Mesendoderm (in vitro differentiated cells): Measurements from ENCODE around the gene PDGFB.

Source experiments
- DNase-seq: peaks from one replicate; pipeline ENCODE4 v3.0.0; 2013
- H2AK5ac ChIP-seq: 2 replicates; pipeline ENCODE4 v1.6.1; 2013; ENCODE audit warnings: low read length, inconsistent platforms
- H2BK120ac ChIP-seq: 2 replicates; pipeline ENCODE4 v1.6.1; 2013; ENCODE audit warnings: low read depth, mild to moderate bottlenecking, low read length, moderate library complexity, mixed read lengths
- H2BK15ac ChIP-seq: replicated peaks from 2 replicates; pipeline ENCODE4 v1.6.1; 2013; ENCODE audit warnings: low read depth, mild to moderate bottlenecking, moderate library complexity
- H2BK5ac ChIP-seq: 2 replicates; pipeline ENCODE4 v1.6.1; 2013; ENCODE audit warnings: low read length, inconsistent platforms
- H3K18ac ChIP-seq: 2 replicates; pipeline ENCODE4 v1.6.1; 2013; ENCODE audit warnings: mild to moderate bottlenecking, low read length, mixed read lengths
- H3K23ac ChIP-seq: one replicate; pipeline ENCODE4 v1.6.1; 2013; ENCODE audit warnings: low read length
- H3K27ac ChIP-seq: 2 replicates; pipeline ENCODE4 v1.5.1; 2013; ENCODE audit warnings: low read depth, mild to moderate bottlenecking, inconsistent platforms, low read length, moderate library complexity
- H3K27me3 ChIP-seq: 2 replicates; pipeline ENCODE4 v1.6.1; 2013; ENCODE audit warnings: low read length, control low read depth, mild to moderate bottlenecking, inconsistent platforms; ENCODE audit not compliant: insufficient read depth, poor library complexity
- H3K36me3 ChIP-seq: 2 replicates; pipeline ENCODE4 v1.6.1; 2013; ENCODE audit warnings: low read length, inconsistent platforms; ENCODE audit not compliant: control insufficient read depth, insufficient read depth
- H3K4ac ChIP-seq: one replicate; pipeline ENCODE4 v1.6.1; 2013; ENCODE audit warnings: low read depth, mild to moderate bottlenecking, low read length, moderate library complexity
- H3K4me1 ChIP-seq: 2 replicates; pipeline ENCODE4 v1.6.1; 2013; ENCODE audit warnings: low read depth, low read length, inconsistent platforms; ENCODE audit not compliant: control insufficient read depth
- H3K4me2 ChIP-seq: 2 replicates; pipeline ENCODE4 v1.6.1; 2013; ENCODE audit warnings: low read length
- H3K4me3 ChIP-seq: 2 replicates; pipeline ENCODE4 v1.5.1; 2013; ENCODE audit warnings: mild to moderate bottlenecking, low read length
- H3K56ac ChIP-seq: one replicate; pipeline ENCODE4 v1.6.1; 2013; ENCODE audit warnings: low read length
- H3K79me1 ChIP-seq: 2 replicates; pipeline ENCODE4 v1.6.1; 2013; ENCODE audit warnings: low read length, inconsistent platforms
- H3K79me2 ChIP-seq: 2 replicates; pipeline ENCODE4 v1.6.1; 2013; ENCODE audit warnings: mild to moderate bottlenecking, low read length; ENCODE audit not compliant: control insufficient read depth, insufficient read depth
- H3K9ac ChIP-seq: 2 replicates; pipeline ENCODE4 v1.6.1; 2013; ENCODE audit warnings: low read length, inconsistent platforms
- H4K5ac ChIP-seq: one replicate; pipeline ENCODE4 v1.6.1; 2013; ENCODE audit warnings: low read length
- H4K8ac ChIP-seq: one replicate; pipeline ENCODE4 v1.6.1; 2013; ENCODE audit warnings: low read depth, mild to moderate bottlenecking, control low read depth, low read length, moderate library complexity
- WGBS: extraction: QIAGEN DNeasy Blood & Tissue Kit; methylation state at CpG from one replicate; pipeline ENCODE4 v1.1.7; 2013; ENCODE audit warnings: low lambda C conversion rate, missing lambda C conversion rate; ENCODE audit not compliant: insufficient coverage; ENCODE audit errors: extremely low coverage; 5-methylcytosine and 5-hydroxymethylcytosine counted together

Gene PDGFB

DNA sequence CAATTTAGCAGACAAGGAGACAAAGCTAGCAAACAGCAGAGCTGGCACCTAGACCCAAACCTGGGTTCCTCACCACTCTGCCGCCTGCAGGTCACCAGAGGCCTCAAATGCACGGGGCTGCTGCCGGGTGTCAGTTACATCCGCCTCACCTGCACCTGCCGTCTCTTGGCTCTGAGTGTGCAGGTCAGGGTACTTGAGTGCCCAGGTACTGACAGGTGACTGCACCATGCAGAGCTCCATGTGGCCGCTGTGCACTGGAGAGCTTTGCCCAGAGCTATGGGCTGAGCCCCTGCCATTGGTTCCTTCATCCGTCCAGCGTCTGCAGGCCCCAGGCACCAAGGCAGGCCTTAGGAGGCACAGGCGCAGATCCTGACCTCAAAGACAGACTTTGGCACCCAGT is 35.0 kb downstream of the PDGFB start:
- no CpG with 5 or more reads among the region's 9 CpGs for WGBS

DNA sequence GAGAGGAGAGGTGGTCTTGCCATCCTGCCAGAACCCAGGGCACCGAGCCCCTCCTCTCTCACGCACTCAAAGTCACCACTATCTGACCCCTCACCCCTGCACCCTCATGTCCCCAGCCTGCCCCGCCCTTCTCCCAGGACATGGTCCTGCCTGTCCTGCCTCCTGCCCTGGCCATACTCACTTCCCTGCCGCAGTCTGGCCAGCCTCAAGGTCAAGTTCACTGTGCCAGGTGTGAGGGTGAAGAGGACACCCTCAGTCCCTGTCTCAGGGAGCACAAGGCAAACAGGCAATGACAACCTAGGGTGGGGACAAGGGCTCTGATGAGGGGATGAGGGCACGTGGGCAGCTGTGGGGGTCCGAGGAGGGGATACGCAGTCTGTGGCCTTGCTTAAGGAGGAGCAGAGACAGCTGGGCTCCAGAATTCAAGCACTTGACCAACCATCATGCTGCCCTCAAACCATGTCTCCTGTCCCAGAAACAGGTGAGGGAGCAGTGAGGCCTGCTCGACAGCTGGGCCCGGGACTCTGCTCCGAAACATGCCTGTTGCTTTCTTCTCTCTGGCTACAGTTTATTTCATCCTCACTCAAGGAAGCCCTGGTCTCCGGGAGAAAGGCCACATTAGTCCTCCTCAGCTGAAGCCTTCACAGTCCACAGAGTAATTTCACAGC is 36.6 kb downstream of the PDGFB start:
- H3K9ac ChIP-seq = no peak overlapping the region
- no peak overlapping the region for H4K5ac ChIP-seq
- H3K4me3 ChIP-seq = no peak overlapping the region
- H3K79me1 ChIP-seq = no peaks in the 10 kb centered on the region
- H3K23ac ChIP-seq = no peak overlapping the region
- no peak overlapping the region for H3K4me2 ChIP-seq
- H3K4me1 ChIP-seq = peaks cover 2% of the 10 kb centered on the region
- no peak overlapping the region for H2BK5ac ChIP-seq
- H3K27me3 ChIP-seq = no peaks in the 10 kb centered on the region
- H4K8ac ChIP-seq = no peak overlapping the region
- H3K18ac ChIP-seq = no peak overlapping the region
- no peaks in the 10 kb centered on the region for H3K36me3 ChIP-seq
- H2BK120ac ChIP-seq = no peak overlapping the region
- H3K56ac ChIP-seq = peak overlapping the region; percentile 30
- WGBS = no CpG with 5 or more reads among the region's 11 CpGs
- no peak overlapping the region for H3K27ac ChIP-seq
- DNase-seq = no peak
- H2AK5ac ChIP-seq = no peak overlapping the region
- H3K79me2 ChIP-seq = no peaks in the 10 kb centered on the region
- H3K4ac ChIP-seq = no peak overlapping the region
- H2BK15ac ChIP-seq = no peak overlapping the region

More for the DNA sequence above, 35.0 kb downstream of the PDGFB start:
- Histone ChIP-seq H3K9ac (no peak overlapping the region), H3K4me2 (no peak overlapping the region), H3K79me2 (no peaks in the 10 kb centered on the region), H2BK120ac (no peak overlapping the region), H3K36me3 (no peaks in the 10 kb centered on the region), H3K56ac (no peak overlapping the region), H3K27me3 (no peaks in the 10 kb centered on the region), H2BK15ac (no peak overlapping the region), H3K4ac (no peak overlapping the region), H3K23ac (no peak overlapping the region), H3K18ac (no peak overlapping the region), H2AK5ac (no peak overlapping the region), H4K5ac (no peak overlapping the region), H2BK5ac (no peak overlapping the region), H3K79me1 (no peaks in the 10 kb centered on the region), H3K27ac (no peak overlapping the region), H3K4me1 (peaks cover 3% of the 10 kb centered on the region), H3K4me3 (no peak overlapping the region), H4K8ac (no peak overlapping the region)
- no peak for DNase-seq

GRCh38 chr22:39207141-39208012 is 37.4 kb downstream of the PDGFB start:
- Histone ChIP-seq H4K8ac (no peak overlapping the region), H2BK5ac (no peak overlapping the region), H2AK5ac (no peak overlapping the region), H2BK15ac (no peak overlapping the region), H3K27me3 (no peaks in the 10 kb centered on the region), H2BK120ac (no peak overlapping the region), H3K79me1 (no peaks in the 10 kb centered on the region), H4K5ac (no peak overlapping the region), H3K79me2 (no peaks in the 10 kb centered on the region), H3K27ac (no peak overlapping the region), H3K56ac (no peak overlapping the region), H3K9ac (no peak overlapping the region), H3K4me3 (no peak overlapping the region), H3K36me3 (no peaks in the 10 kb centered on the region), H3K4ac (no peak overlapping the region), H3K4me1 (no peaks in the 10 kb centered on the region), H3K23ac (no peak overlapping the region), H3K18ac (no peak overlapping the region), H3K4me2 (no peak overlapping the region)
- no CpG with 5 or more reads among the region's 15 CpGs for WGBS
- no peak for DNase-seq

DNA sequence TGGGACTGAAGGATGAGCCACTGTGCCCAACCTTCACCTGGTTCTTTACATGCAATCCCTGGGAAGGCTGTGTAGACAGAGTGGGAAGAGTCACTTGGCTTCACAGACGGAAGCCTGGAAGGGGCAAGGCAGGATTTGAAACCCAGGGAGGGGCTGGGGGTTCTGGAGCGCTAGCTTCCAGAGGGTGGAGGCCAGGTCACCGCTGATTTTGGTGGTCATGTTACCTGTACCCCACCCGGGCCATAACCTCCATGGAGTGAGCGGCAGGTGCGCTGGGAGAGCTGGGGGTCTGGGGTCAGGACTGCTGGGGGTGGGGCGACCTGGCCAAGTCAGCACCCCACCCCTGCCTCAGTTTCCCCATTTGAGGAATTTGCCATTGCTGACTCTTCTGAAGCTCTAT is 38.3 kb downstream of the PDGFB start:
- no peaks in the 10 kb centered on the region for H3K27me3 ChIP-seq
- H3K9ac ChIP-seq = no peak overlapping the region
- no peak overlapping the region for H2AK5ac ChIP-seq
- H3K18ac ChIP-seq = no peak overlapping the region
- no peak overlapping the region for H3K56ac ChIP-seq
- no peak overlapping the region for H3K23ac ChIP-seq
- no peak overlapping the region for H4K5ac ChIP-seq
- no peak overlapping the region for H3K4ac ChIP-seq
- H3K79me1 ChIP-seq = no peaks in the 10 kb centered on the region
- no peak overlapping the region for H3K4me2 ChIP-seq
- H3K4me1 ChIP-seq = no peaks in the 10 kb centered on the region
- H2BK5ac ChIP-seq = no peak overlapping the region
- no peak overlapping the region for H3K27ac ChIP-seq
- no CpG with 5 or more reads among the region's 7 CpGs for WGBS
- no peak overlapping the region for H3K4me3 ChIP-seq
- H3K36me3 ChIP-seq = no peaks in the 10 kb centered on the region
- H4K8ac ChIP-seq = no peak overlapping the region
- no peak overlapping the region for H2BK15ac ChIP-seq
- no peak for DNase-seq
- no peak overlapping the region for H2BK120ac ChIP-seq
- no peaks in the 10 kb centered on the region for H3K79me2 ChIP-seq

GRCh38 chr22:39205344-39206021 is 39.3 kb downstream of the PDGFB start:
- Histone ChIP-seq H3K79me2 (no peaks in the 10 kb centered on the region), H3K18ac (no peak overlapping the region), H3K56ac (no peak overlapping the region), H3K79me1 (no peaks in the 10 kb centered on the region), H3K4me3 (no peak overlapping the region), H3K27ac (no peak overlapping the region), H4K5ac (no peak overlapping the region), H3K4me2 (no peak overlapping the region), H3K9ac (no peak overlapping the region), H2AK5ac (no peak overlapping the region), H3K27me3 (no peaks in the 10 kb centered on the region), H3K4me1 (no peaks in the 10 kb centered on the region), H2BK120ac (no peak overlapping the region), H3K4ac (no peak overlapping the region), H4K8ac (no peak overlapping the region), H3K36me3 (no peaks in the 10 kb centered on the region), H3K23ac (no peak overlapping the region), H2BK15ac (no peak overlapping the region), H2BK5ac (no peak overlapping the region)
- no CpG with 5 or more reads among the region's 8 CpGs for WGBS
- DNase-seq = peak; percentile 53
